IPS DF 6.9 (cell line): ENCODE data around the gene ENTPD1.
"Not testable (repeated sequence)": the region's sequence is repeated elsewhere in the genome, so short reads cannot be mapped to it uniquely, and the experiment has no call there.

ENCODE experiments used
- DNase-seq: peaks from one replicate; pipeline ENCODE4 v3.0.0-alpha.2; 2013; ENCODE audit warnings: low read depth, low spot score
- H3K27ac ChIP-seq: one replicate; pipeline ENCODE4 v1.5.1; 2013; ENCODE audit warnings: low read length, control low read depth
- H3K27me3 ChIP-seq: 2 replicates; pipeline ENCODE4 v1.6.1; 2013; ENCODE audit warnings: mild to moderate bottlenecking, low read length; ENCODE audit not compliant: control insufficient read depth, insufficient read depth
- H3K36me3 ChIP-seq: 2 replicates; pipeline ENCODE4 v1.6.1; 2013; ENCODE audit warnings: low read length; ENCODE audit not compliant: control insufficient read depth, insufficient read depth
- H3K4me1 ChIP-seq: 2 replicates; pipeline ENCODE4 v1.6.1; 2013; ENCODE audit warnings: low read length; ENCODE audit not compliant: control insufficient read depth, insufficient read depth
- H3K4me3 ChIP-seq: 2 replicates; pipeline ENCODE4 v1.5.1; 2013; ENCODE audit warnings: mild to moderate bottlenecking, low read length
- H3K9me3 ChIP-seq: 2 replicates; pipeline ENCODE4 v1.6.1; 2013; ENCODE audit warnings: low read length, inconsistent platforms; ENCODE audit not compliant: control insufficient read depth, insufficient read depth
- WGBS: extraction: QIAGEN DNeasy Blood & Tissue Kit; methylation state at CpG from one replicate; pipeline ENCODE4 v1.1.7; 2013; ENCODE audit warnings: mixed read lengths, missing lambda C conversion rate; ENCODE audit not compliant: insufficient read length, insufficient coverage; 5-methylcytosine and 5-hydroxymethylcytosine counted together

ENTPD1 gene

GRCh38 chr10:95756041-95756761 lies at the start of gene ENTPD1:
Gene ENTPD1 (plus strand): TSS chr10:95756163. CDS start chr10:95756240, 77 bp downstream.
- H3K27ac ChIP-seq = no peak within 1 kb of the TSS
- no peaks in the 10 kb centered on the region for H3K27me3 ChIP-seq
- no peaks in the 10 kb centered on the region for H3K4me1 ChIP-seq
- no peaks in the 10 kb centered on the region for H3K9me3 ChIP-seq
- no peak for DNase-seq
- H3K4me3 ChIP-seq = peak within 1 kb of the TSS; percentile 31; the same call in 1 of the 2 replicates
- H3K36me3 ChIP-seq = no peaks in the 10 kb centered on the region
- WGBS = no CpG with 5 or more reads among the region's 11 CpGs

- no peak overlapping the region for H3K27ac ChIP-seq
- no peak overlapping the region for H3K4me3 ChIP-seq
- no peaks in the 10 kb centered on the region; the same call in 1 of the 2 replicates for H3K36me3 ChIP-seq
- no peaks in the 10 kb centered on the region for H3K9me3 ChIP-seq
- WGBS = no CpG with 5 or more reads among the region's 6 CpGs
- no peaks in the 10 kb centered on the region for H3K27me3 ChIP-seq
- H3K4me1 ChIP-seq = no peaks in the 10 kb centered on the region
- DNase-seq = no peak
These were observed 49.4 kb upstream of the ENTPD1 start for GRCh38 chr10:95706573-95706972.

- Histone ChIP-seq H3K27ac (no peak overlapping the region), H3K9me3 (no peaks in the 10 kb centered on the region), H3K4me1 (no peaks in the 10 kb centered on the region), H3K36me3 (no peaks in the 10 kb centered on the region; the same call in 1 of the 2 replicates), H3K27me3 (no peaks in the 10 kb centered on the region), H3K4me3 (no peak overlapping the region)
- no CpG with 5 or more reads among the region's 7 CpGs for WGBS
- no peak for DNase-seq
These were observed 49.0 kb upstream of the ENTPD1 start for GRCh38 chr10:95706990-95707389.

- WGBS = no CpG with 5 or more reads among the region's 4 CpGs
- no peak overlapping the region for H3K4me3 ChIP-seq
- H3K36me3 ChIP-seq = no peaks in the 10 kb centered on the region; the same call in 1 of the 2 replicates
- no peaks in the 10 kb centered on the region for H3K9me3 ChIP-seq
- H3K27ac ChIP-seq = no peak overlapping the region
- no peaks in the 10 kb centered on the region for H3K27me3 ChIP-seq
- H3K4me1 ChIP-seq = no peaks in the 10 kb centered on the region
- DNase-seq = no peak
These were observed 44.5 kb upstream of the ENTPD1 start for GRCh38 chr10:95711492-95711891.

GRCh38 chr10:95716466-95716865 lies 39.5 kb upstream of the ENTPD1 start:
- no CpG with 5 or more reads among the region's 3 CpGs for WGBS
- H3K4me1 ChIP-seq = no peaks in the 10 kb centered on the region
- no peaks in the 10 kb centered on the region for H3K27me3 ChIP-seq
- H3K4me3 ChIP-seq = no peak overlapping the region
- H3K27ac ChIP-seq = no peak overlapping the region
- no peaks in the 10 kb centered on the region for H3K36me3 ChIP-seq
- no peak for DNase-seq
- no peaks in the 10 kb centered on the region for H3K9me3 ChIP-seq

- Histone ChIP-seq H3K4me3 (no peak overlapping the region), H3K4me1 (no peaks in the 10 kb centered on the region), H3K27ac (no peak overlapping the region), H3K9me3 (no peaks in the 10 kb centered on the region), H3K27me3 (no peaks in the 10 kb centered on the region), H3K36me3 (no peaks in the 10 kb centered on the region)
- no peak for DNase-seq
- no CpG with 5 or more reads among the region's 2 CpGs for WGBS
These were observed 39.1 kb upstream of the ENTPD1 start for GRCh38 chr10:95716866-95717265.

GRCh38 chr10:95720745-95721144 lies 35.2 kb upstream of the ENTPD1 start:
- not testable (repeated sequence) for H3K36me3 ChIP-seq, H3K9me3 ChIP-seq, H3K4me1 ChIP-seq, DNase-seq, H3K27ac ChIP-seq, H3K4me3 ChIP-seq, H3K27me3 ChIP-seq
- no CpG with 5 or more reads among the region's 7 CpGs for WGBS

- not testable (repeated sequence) for DNase-seq, H3K27ac ChIP-seq, H3K27me3 ChIP-seq, H3K9me3 ChIP-seq, H3K4me3 ChIP-seq, H3K36me3 ChIP-seq, H3K4me1 ChIP-seq
- no CpG with 5 or more reads among the region's 4 CpGs for WGBS
These were observed 33.5 kb upstream of the ENTPD1 start for GRCh38 chr10:95722496-95722895.

GRCh38 chr10:95728526-95728925 lies 27.4 kb upstream of the ENTPD1 start:
- no CpG with 5 or more reads among the region's 4 CpGs for WGBS
- no peaks in the 10 kb centered on the region for H3K9me3 ChIP-seq
- no peak for DNase-seq

GRCh38 chr10:95729323-95730055 lies 26.5 kb upstream of the ENTPD1 start:
- Histone ChIP-seq H3K27ac (no peak overlapping the region), H3K36me3 (no peaks in the 10 kb centered on the region), H3K27me3 (no peaks in the 10 kb centered on the region; the same call in 1 of the 2 replicates), H3K4me3 (no peak overlapping the region), H3K9me3 (no peaks in the 10 kb centered on the region), H3K4me1 (no peaks in the 10 kb centered on the region)
- DNase-seq = no peak
- WGBS = no CpG with 5 or more reads among the region's 3 CpGs

More at GRCh38 chr10:95728526-95728925, 27.4 kb upstream of the ENTPD1 start:
- H3K27ac ChIP-seq = no peak overlapping the region
- H3K4me3 ChIP-seq = no peak overlapping the region
- no peaks in the 10 kb centered on the region for H3K4me1 ChIP-seq
- H3K27me3 ChIP-seq = no peaks in the 10 kb centered on the region; the same call in 1 of the 2 replicates
- no peaks in the 10 kb centered on the region for H3K36me3 ChIP-seq
